Measurements from ENCODE around the gene CCDC14. TPM values are rescaled to one million over a fixed set of nuclear protein-coding genes. Genes with fewer than 3 reads are reported as not detected.
A peak's percentile ranks its signal among the peaks of the same experiment; 100 is the strongest.
"Not testable (repeated sequence)": the region's sequence is repeated elsewhere in the genome, so short reads cannot be mapped to it uniquely, and the experiment has no call there.

CCDC14 gene, protein sequence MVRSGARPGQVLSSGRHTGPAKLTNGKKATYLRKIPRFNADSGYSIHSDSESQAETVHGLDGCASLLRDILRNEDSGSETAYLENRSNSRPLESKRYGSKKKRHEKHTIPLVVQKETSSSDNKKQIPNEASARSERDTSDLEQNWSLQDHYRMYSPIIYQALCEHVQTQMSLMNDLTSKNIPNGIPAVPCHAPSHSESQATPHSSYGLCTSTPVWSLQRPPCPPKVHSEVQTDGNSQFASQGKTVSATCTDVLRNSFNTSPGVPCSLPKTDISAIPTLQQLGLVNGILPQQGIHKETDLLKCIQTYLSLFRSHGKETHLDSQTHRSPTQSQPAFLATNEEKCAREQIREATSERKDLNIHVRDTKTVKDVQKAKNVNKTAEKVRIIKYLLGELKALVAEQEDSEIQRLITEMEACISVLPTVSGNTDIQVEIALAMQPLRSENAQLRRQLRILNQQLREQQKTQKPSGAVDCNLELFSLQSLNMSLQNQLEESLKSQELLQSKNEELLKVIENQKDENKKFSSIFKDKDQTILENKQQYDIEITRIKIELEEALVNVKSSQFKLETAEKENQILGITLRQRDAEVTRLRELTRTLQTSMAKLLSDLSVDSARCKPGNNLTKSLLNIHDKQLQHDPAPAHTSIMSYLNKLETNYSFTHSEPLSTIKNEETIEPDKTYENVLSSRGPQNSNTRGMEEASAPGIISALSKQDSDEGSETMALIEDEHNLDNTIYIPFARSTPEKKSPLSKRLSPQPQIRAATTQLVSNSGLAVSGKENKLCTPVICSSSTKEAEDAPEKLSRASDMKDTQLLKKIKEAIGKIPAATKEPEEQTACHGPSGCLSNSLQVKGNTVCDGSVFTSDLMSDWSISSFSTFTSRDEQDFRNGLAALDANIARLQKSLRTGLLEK
- 6.8 TPM for total RNA-seq
- long read RNA-seq, full-length matches to known transcripts, result 2 of 6 reads
- long read RNA-seq, partial matches to known transcripts, result 1 of 6 reads
- long read RNA-seq, other reads (novel, unspliced or antisense), result 3 of 6 reads

GRCh38 chr3:123960781-123961507, at the start of gene CCDC14:
TSS of gene CCDC14 (minus strand) at chr3:123961229. CDS start at chr3:123961173, 56 bp downstream.
- DNase-seq (peak; percentile 95), ATAC-seq (ENCODE audit: poor library complexity) (peak; percentile 99)
- intact Hi-C loops (cut with DNase I), result no loop called here

GRCh38 chr3:124008321-124008720, 47.3 kb upstream of the CCDC14 start:
- DNase-seq; intact Hi-C loops (cut with DNase I); ATAC-seq (ENCODE audit: poor library complexity): not testable (repeated sequence)

- DNase-seq (no peak), ATAC-seq (ENCODE audit: poor library complexity) (no peak)
- intact Hi-C loops (cut with DNase I), result no loop called here
Measured at GRCh38 chr3:124007186-124007585, 46.2 kb upstream of the CCDC14 start.

- ATAC-seq (ENCODE audit: poor library complexity); DNase-seq; intact Hi-C loops (cut with DNase I): not testable (repeated sequence)
Measured at GRCh38 chr3:124002405-124003079, 41.5 kb upstream of the CCDC14 start.

- intact Hi-C loops (cut with DNase I); DNase-seq; ATAC-seq (ENCODE audit: poor library complexity): not testable (repeated sequence)
Measured at GRCh38 chr3:124001366-124001765, 40.3 kb upstream of the CCDC14 start.

- no peak for ATAC-seq (ENCODE audit: poor library complexity)
- intact Hi-C loops (cut with DNase I), result no loop called here
- no peak for DNase-seq
Measured at GRCh38 chr3:123997543-123997942, 36.5 kb upstream of the CCDC14 start.

- DNase-seq (no peak), ATAC-seq (ENCODE audit: poor library complexity) (no peak)
- intact Hi-C loops (cut with DNase I), result no loop called here
Measured at GRCh38 chr3:123993818-123994217, 32.8 kb upstream of the CCDC14 start.

DNA sequence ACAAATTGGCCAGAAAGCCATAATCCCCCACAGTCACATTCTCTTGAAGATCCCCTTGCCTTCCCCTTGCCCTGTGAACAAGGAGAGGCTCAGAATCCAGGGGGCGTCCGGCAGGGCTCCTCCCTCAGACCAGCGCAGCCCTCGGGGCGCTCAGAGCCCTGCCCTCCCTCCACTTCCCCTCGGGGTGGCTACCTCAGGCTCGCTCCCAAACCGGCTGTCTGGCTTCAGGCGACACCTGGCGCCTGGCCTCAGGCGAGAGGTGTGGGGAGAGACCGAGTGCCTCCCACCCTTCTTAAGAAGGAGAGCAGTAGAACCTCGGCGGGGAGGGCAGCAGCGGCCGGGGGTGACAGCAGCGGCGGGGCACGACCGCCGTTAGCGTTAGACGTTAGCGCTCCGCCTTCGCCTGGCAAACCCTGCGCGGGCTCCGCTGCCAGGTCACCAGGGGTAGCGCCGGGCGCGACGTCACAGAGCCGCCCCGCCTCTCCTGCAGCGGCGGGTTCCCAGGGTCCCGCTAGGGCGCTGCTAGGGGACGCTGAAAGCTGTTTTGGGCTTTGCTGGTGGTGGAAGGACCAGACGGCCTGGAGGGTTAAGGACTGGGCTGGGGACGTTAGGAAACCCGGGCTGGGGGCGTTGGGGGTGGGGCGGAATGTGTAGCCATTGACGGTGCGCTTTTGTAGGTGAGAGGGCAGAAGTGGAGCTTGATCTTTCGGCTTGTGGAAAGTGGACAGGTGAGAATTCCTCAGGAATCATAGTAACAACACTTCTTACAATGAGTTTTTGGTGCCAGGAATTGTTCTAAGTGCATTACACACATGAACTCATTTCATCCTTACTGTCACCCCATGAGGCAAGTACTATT, 30.9 kb upstream of the CCDC14 start, which contains the start of gene ROPN1:
Gene ROPN1, minus strand, starts transcription at position 395 of the 859 bp plus-strand sequence. CDS start 11,643 bp downstream, outside the sequence.
- peak; percentile 96 for ATAC-seq (ENCODE audit: poor library complexity)
- intact Hi-C loops (cut with DNase I); DNase-seq: not testable (repeated sequence)

- ATAC-seq (ENCODE audit: poor library complexity) (no peak), DNase-seq (no peak)
- intact Hi-C loops (cut with DNase I), result no loop called here
Measured at GRCh38 chr3:123986427-123986826, 25.4 kb upstream of the CCDC14 start.

DNA sequence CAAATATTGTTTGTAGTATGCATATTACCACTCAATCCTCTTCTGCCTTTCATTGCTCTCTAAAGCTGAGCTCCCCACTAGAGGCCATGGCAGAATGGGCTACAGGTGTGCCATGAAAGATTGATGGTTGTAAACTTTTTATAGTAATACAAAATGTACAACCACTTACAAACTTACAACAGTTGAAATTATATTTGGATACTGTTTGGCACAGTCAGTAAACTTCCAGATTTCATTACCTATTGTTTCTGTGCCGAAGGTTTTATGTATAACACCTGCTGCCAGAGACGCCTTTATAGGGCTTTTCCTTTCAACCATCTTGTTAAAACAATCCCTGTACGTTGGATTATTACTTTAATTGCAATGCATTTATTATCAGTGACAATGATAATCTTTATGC, 23.9 kb upstream of the CCDC14 start:
- intact Hi-C loops (cut with DNase I), result no loop called here
- DNase-seq, result no peak
- ATAC-seq (ENCODE audit: poor library complexity), result no peak

DNA sequence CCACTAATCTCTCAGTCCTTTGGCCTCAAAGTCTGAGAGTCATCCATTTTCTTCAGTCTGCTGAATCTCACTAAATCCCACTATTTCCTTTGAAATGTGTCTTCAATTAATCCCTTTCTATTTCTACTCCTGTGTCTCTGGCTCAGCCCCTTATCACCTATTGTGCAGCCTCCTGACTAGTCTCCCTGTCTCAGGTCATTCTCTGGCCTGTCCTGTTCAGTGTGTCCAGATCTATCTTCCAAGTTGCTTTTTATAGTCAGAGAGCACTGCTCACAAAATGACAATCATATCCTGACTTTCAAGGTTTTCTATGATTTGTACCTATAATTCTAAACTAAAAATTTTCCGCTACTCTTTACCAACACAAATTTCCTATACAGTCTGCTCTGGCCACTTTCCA, 23.3 kb upstream of the CCDC14 start:
- no peak for DNase-seq
- intact Hi-C loops (cut with DNase I), result no loop called here
- peak; percentile 54 for ATAC-seq (ENCODE audit: poor library complexity)

DNA sequence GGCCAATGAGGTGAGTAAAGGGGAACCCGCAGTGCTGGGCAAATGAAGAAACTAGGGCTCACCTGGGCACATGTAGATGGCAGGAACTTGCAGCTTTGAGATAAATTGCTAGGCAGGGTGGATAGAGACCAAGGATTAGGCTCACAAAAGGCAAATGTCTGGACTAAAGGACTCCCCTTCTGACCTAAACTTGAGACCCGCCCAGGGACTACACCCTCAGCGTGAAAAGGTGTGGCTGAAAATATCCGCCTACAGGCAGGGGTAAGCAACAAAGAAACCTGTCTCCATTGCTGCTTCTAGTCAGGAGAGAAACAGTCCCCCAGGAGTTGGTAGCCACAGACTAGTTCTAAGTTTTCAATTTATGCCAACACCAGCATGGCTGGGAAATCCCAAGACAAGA, 20.3 kb upstream of the CCDC14 start:
- DNase-seq; intact Hi-C loops (cut with DNase I); ATAC-seq (ENCODE audit: poor library complexity): not testable (repeated sequence)

DNA sequence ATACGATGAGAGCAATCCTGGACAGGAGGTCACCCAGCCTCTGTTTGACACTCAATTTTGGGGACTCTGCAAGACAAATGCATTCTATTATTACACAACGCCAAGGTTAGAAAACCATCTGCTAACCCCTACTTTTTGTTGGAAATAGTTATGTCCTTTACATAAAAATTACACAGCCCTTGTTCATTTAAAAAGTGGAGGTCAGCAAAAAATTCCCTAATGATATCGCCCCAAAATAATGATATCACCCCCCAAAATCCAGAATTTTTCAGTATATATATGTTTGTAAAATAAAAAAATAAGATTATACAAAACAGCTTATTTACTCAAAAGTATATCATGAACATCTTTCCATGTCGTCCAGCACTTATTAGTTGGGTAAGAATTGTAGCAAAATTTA, 19.5 kb upstream of the CCDC14 start:
- intact Hi-C loops (cut with DNase I), result no loop called here
- ATAC-seq (ENCODE audit: poor library complexity), result no peak
- no peak for DNase-seq

DNA sequence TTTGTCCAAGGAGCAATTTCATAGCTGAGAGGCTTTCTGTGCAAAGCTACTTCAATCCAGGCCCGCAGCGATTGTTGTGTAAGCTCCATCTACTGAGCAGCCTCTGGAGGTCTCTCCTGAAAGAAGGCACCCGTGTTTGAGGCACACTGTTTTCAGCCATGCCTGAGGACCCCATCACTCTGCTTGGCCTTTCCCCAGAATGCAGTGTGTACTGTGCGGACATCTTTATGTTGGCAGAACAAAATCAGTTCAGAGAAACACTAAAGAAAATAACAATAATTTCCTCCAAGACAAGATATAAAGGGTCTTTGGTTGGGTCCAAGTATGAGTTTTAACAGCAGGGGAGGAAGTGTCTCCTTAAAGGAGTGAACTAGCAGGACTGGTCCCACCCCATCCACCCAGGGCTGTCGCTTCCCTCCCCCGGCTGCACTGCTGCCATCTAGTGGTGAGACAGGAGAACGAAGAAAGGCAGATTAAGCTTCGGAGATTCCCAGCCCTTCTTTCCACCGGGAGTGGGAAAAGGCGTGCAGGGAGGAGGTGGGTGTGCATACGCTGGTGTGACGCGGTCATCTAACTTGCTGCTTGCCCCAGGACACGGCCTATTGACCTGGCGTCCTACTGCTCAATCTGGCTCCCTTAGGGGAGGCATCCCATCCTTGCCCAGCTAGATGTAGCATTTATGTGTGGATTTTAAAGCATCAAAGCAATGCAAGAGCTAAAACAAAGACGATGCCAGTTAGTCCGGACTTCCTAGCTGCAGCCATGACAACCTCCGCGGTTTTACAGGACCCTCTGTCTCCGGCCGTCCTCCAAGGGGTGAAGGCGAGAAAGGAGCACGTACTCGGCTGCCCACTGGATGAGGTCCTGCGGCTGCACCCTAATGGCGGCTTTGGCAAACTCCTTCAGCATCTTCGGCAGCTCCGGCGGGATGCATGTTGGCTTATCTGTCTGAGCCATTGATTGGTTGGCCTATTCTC, 18.8 kb upstream of the CCDC14 start:
- peak; percentile 90 for ATAC-seq (ENCODE audit: poor library complexity)
- intact Hi-C loops (cut with DNase I); DNase-seq: not testable (repeated sequence)

DNA sequence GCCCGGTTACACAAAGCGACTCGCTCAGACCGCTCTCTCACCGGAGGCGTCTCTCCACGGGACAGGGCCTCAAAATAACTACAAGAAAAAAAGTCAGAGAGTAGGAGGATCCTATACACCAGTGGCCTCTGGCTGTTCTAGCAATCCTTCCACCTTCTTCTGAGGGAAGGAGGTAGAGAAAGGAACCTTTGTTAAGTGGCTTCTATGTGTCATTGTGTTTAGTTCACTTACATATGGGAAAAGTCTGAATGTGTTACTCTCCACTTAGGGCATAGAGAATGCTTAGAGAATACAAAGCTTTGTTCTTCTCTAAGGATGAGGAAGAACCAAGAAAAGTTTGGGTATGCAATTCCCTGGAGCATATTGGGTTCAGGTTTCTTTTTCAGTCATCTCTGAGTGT, 15.9 kb upstream of the CCDC14 start:
- ATAC-seq (ENCODE audit: poor library complexity); DNase-seq; intact Hi-C loops (cut with DNase I): not testable (repeated sequence)

All from Right ventricle myocardium superior (tissue), 1 donor.